A549 (cell line): Measurements from ENCODE around the gene COPS9. TPM values are rescaled to one million over a fixed set of nuclear protein-coding genes. Genes with fewer than 3 reads are reported as not detected.

Experiments used
- ATAC-seq, 2 experiments: fragments of 200-7000 bp in 1 of 2; fragments of >200 bp in 1 of 2; cut with Nextera tagmentation in 1 of 2; cut with Tn5 transposase in 1 of 2; 3 replicates each; pipeline versions ENCODE4 v1.8.0 to v1.9.1; 2018 to 2020; ENCODE audit warnings: mild to moderate bottlenecking in 1 of 2, moderate library complexity in 1 of 2
- CTCF ChIA-PET: fragments of 300-600 bp; sonication (Branson Sonifier 250); formaldehyde crosslinking; extraction: SDS; loops from one replicate; lab custom pipeline; 2021; ENCODE audit warnings: antibody characterized with exemption, inconsistent platforms; lab: Yijun Ruan, JAX
- POLR2A ChIA-PET: fragments of 350-600 bp; formaldehyde crosslinking; extraction: SDS; loops from one replicate; lab custom pipeline; 2021; ENCODE audit warnings: antibody characterized with exemption, inconsistent platforms; lab: Yijun Ruan, JAX
- DNase-seq, 2 experiments: peaks; one replicate each; pipeline versions ENCODE4 v3.0.0 to v3.0.0-alpha.2; 2011 to 2016; ENCODE audit warnings: low read depth in 1 of 2, low spot score in 1 of 2
- FAIRE-seq: peaks from 2 replicates; lab custom pipeline; 2011; peaks lifted over from hg19 to GRCh38; lab: Jason Lieb, UNC
- H3K27ac ChIP-seq, 2 experiments: fragments of >200 bp; sonication (Bioruptor Twin); formaldehyde crosslinking; 3 replicates each; pipeline ENCODE4 v1.5.1; 2016 to 2017
- H3K4me1 ChIP-seq: fragments of >200 bp; sonication (Bioruptor Twin); formaldehyde crosslinking; 3 replicates; pipeline ENCODE4 v1.6.1; 2016
- H3K4me2 ChIP-seq: fragments of >200 bp; sonication (Bioruptor Twin); formaldehyde crosslinking; 3 replicates; pipeline ENCODE4 v1.6.1; 2016
- H3K4me3 ChIP-seq: fragments of >200 bp; sonication (Bioruptor Twin); formaldehyde crosslinking; 3 replicates; pipeline ENCODE4 v1.5.1; 2016
- H3K9me3 ChIP-seq: fragments of >200 bp; sonication (Bioruptor Twin); formaldehyde crosslinking; 3 replicates; pipeline ENCODE4 v1.6.1; 2016
- BHLHE40 ChIP-seq: IDR thresholded peaks from 2 replicates; pipeline ENCODE4 v1.6.1; 2012; ENCODE audit warnings: low read depth, low read length, inconsistent platforms
- CBX8 ChIP-seq: fragments of 200-600 bp; sonication (generic); IDR thresholded peaks from 2 replicates; pipeline ENCODE4 v1.6.1; 2016
- CEBPB ChIP-seq, 2 experiments: fragments of >200 bp in 1 of 2; sonication (Bioruptor Twin) in 1 of 2; formaldehyde crosslinking in 1 of 2; IDR thresholded peaks; 2 replicates each; pipeline ENCODE4 v1.6.1; 2012 to 2016
- CHD2 ChIP-seq: fragments of 150-350 bp; IDR thresholded peaks from 2 replicates; pipeline ENCODE4 v1.6.1; 2014; ENCODE audit warnings: low read length; ENCODE audit not compliant: partially characterized antibody
- CHD4 ChIP-seq: fragments of 200-600 bp; sonication (generic); IDR thresholded peaks from 2 replicates; pipeline ENCODE4 v1.6.1; 2016; ENCODE audit warnings: antibody characterized with exemption, mild to moderate bottlenecking, borderline replicate concordance
- EHMT2 ChIP-seq: fragments of 200-600 bp; sonication (generic); IDR thresholded peaks from 2 replicates; pipeline ENCODE4 v1.6.1; 2016; ENCODE audit warnings: antibody characterized with exemption, low read depth, mild to moderate bottlenecking, moderate library complexity
- ELK1 ChIP-seq: fragments of 150-350 bp; IDR thresholded peaks from 2 replicates; pipeline ENCODE4 v1.6.1; 2014; ENCODE audit warnings: low read depth, mild to moderate bottlenecking, low read length
- EP300 ChIP-seq, 2 experiments: fragments of >200 bp; sonication (Bioruptor Twin); formaldehyde crosslinking; IDR thresholded peaks; 2 replicates in 1 of 2; 3 replicates in 1 of 2; pipeline ENCODE4 v1.6.1; 2016 to 2017
- FOSB ChIP-seq: fragments of 250-450 bp; sonication (Bioruptor Pico); IDR thresholded peaks from 2 replicates; pipeline ENCODE4 v1.5.0; 2020; ENCODE audit warnings: mild to moderate bottlenecking, moderate library complexity
- GATA3 ChIP-seq: IDR thresholded peaks from 2 replicates; pipeline ENCODE4 v1.6.1; 2012; ENCODE audit warnings: borderline replicate concordance
- HEYL ChIP-seq: fragments of 250-450 bp; sonication (Bioruptor Pico); IDR thresholded peaks from 2 replicates; pipeline ENCODE4 v1.8.0; 2021; ENCODE audit warnings: mild to moderate bottlenecking, moderate library complexity
- HOXB5 ChIP-seq: fragments of 250-450 bp; sonication (Bioruptor Pico); IDR thresholded peaks from 2 replicates; pipeline ENCODE4 v1.5.0; 2020; ENCODE audit warnings: mild to moderate bottlenecking, moderate library complexity
- JUN ChIP-seq, 2 experiments: fragments of >200 bp; sonication (Bioruptor Twin); formaldehyde crosslinking; IDR thresholded peaks; 2 replicates in 1 of 2; 3 replicates in 1 of 2; pipeline ENCODE4 v1.6.1; 2016 to 2017
- JUNB ChIP-seq: fragments of >200 bp; sonication (Bioruptor Twin); formaldehyde crosslinking; IDR thresholded peaks from 2 replicates; pipeline ENCODE4 v1.6.1; 2016
- KDM1A ChIP-seq: fragments of 200-600 bp; sonication (generic); IDR thresholded peaks from 2 replicates; pipeline ENCODE4 v1.6.1; 2016; ENCODE audit warnings: low read depth, mild to moderate bottlenecking
- KDM5A ChIP-seq: fragments of 200-600 bp; sonication (generic); IDR thresholded peaks from 2 replicates; pipeline ENCODE4 v1.6.1; 2016; ENCODE audit warnings: antibody characterized with exemption, mild to moderate bottlenecking
- MAFK ChIP-seq: fragments of 450-650 bp; IDR thresholded peaks from 2 replicates; pipeline ENCODE4 v1.6.1; 2014; ENCODE audit not compliant: partially characterized antibody
- MAX ChIP-seq: IDR thresholded peaks from 2 replicates; pipeline ENCODE4 v1.6.1; 2012
- MAZ ChIP-seq: fragments of 150-350 bp; IDR thresholded peaks from 2 replicates; pipeline ENCODE4 v1.6.1; 2014; ENCODE audit warnings: antibody characterized with exemption, low read depth, low read length, borderline replicate concordance
- MYC ChIP-seq: IDR thresholded peaks from 2 replicates; pipeline ENCODE4 v1.6.1; 2012; ENCODE audit warnings: mild to moderate bottlenecking, inconsistent platforms, low read length, improper control_type of control experiment, borderline replicate concordance
- NR3C1 ChIP-seq: fragments of >200 bp; sonication (Bioruptor Twin); formaldehyde crosslinking; IDR thresholded peaks from 3 replicates; pipeline ENCODE4 v1.6.1; 2017
- PHF8 ChIP-seq: fragments of 200-600 bp; sonication (generic); IDR thresholded peaks from 2 replicates; pipeline ENCODE4 v1.6.1; 2016; ENCODE audit warnings: low read depth, mild to moderate bottlenecking, antibody characterized with exemption, moderate library complexity, borderline replicate concordance
- POLR2A ChIP-seq: IDR thresholded peaks from 2 replicates; pipeline ENCODE4 v1.6.1; 2012; ENCODE audit warnings: mild to moderate bottlenecking, low read length
- RAD21 ChIP-seq, 2 experiments: fragments of >200 bp in 1 of 2; sonication (Bioruptor Twin) in 1 of 2; formaldehyde crosslinking in 1 of 2; IDR thresholded peaks in 1 of 2; conservative IDR thresholded peaks in 1 of 2; 2 replicates in 1 of 2; 3 replicates in 1 of 2; pipeline ENCODE4 v1.6.1; 2012 to 2018; ENCODE audit warnings: inconsistent platforms in 1 of 2
- RARB ChIP-seq: fragments of 250-450 bp; sonication (Bioruptor Pico); IDR thresholded peaks from 2 replicates; pipeline ENCODE4 v1.8.0; 2021; ENCODE audit warnings: mild to moderate bottlenecking, moderate library complexity
- RCOR1 ChIP-seq: fragments of 150-350 bp; IDR thresholded peaks from 2 replicates; pipeline ENCODE4 v1.6.1; 2014; ENCODE audit warnings: antibody characterized with exemption, low read length, low read depth
- RFX5 ChIP-seq: fragments of 450-650 bp; IDR thresholded peaks from 2 replicates; pipeline ENCODE4 v1.7.1; 2014; ENCODE audit warnings: antibody characterized with exemption, mild to moderate bottlenecking, moderate library complexity
- RNF2 ChIP-seq: fragments of 200-600 bp; sonication (generic); IDR thresholded peaks from 2 replicates; pipeline ENCODE4 v1.6.1; 2016; ENCODE audit warnings: low read depth, mild to moderate bottlenecking, antibody characterized with exemption, moderate library complexity, borderline replicate concordance
- SMC3 ChIP-seq: fragments of >200 bp; sonication (Bioruptor Twin); formaldehyde crosslinking; IDR thresholded peaks from 3 replicates; pipeline ENCODE4 v1.6.1; 2018; ENCODE audit warnings: inconsistent platforms
- TFCP2L1 ChIP-seq: fragments of 250-450 bp; sonication (Bioruptor Pico); IDR thresholded peaks from 2 replicates; pipeline ENCODE4 v1.5.0; 2021; ENCODE audit warnings: mild to moderate bottlenecking
- TP53 ChIP-seq: fragments of 250-450 bp; sonication (Bioruptor Pico); IDR thresholded peaks from 2 replicates; pipeline ENCODE4 v1.5.0; 2021; ENCODE audit warnings: mild to moderate bottlenecking, moderate library complexity
- ZC3H11A ChIP-seq: fragments of 450-650 bp; IDR thresholded peaks from 2 replicates; pipeline ENCODE4 v1.6.1; 2014; ENCODE audit warnings: antibody characterized with exemption, mild to moderate bottlenecking
- ZSCAN20 ChIP-seq: fragments of 250-450 bp; sonication (Bioruptor Pico); IDR thresholded peaks from 2 replicates; pipeline ENCODE4 v1.8.0; 2022; ENCODE audit warnings: mild to moderate bottlenecking, moderate library complexity
- WGBS: methylation state at CpG from one replicate; pipeline ENCODE4 v1.1.6; 2017; ENCODE audit errors: missing lambda C conversion rate; 5-methylcytosine and 5-hydroxymethylcytosine counted together
- polyA minus RNA-seq: library from RNA; depleted of rRNA, polyadenylated mRNA; stranded (reverse); fragments of >200 nt; gene quantifications from 2 replicates; pipeline ENCODE4 v1.2.3, GENCODE V29; 2011; rRNA and poly(A)+ RNA removed
- polyA plus RNA-seq, 4 experiments: library from polyadenylated mRNA; depleted of rRNA in 3 of 4; stranded (reverse); fragments of >200 nt; fragmentation: RNase III in 1 of 4; extraction: RNeasy Plus Mini Kit Qiagen cat#74134 plus additional on column Dnase treatment in 1 of 4; gene quantifications; 2 replicates in 3 of 4; 3 replicates in 1 of 4; pipeline ENCODE4 v1.2.3, GENCODE V29; 2011 to 2017
- TF ChIP-seq, protein P1 (sequence below): fragments of 250-450 bp; sonication (Bioruptor Pico); IDR thresholded peaks from 2 replicates; pipeline ENCODE4 v1.5.0; 2021; ENCODE audit warnings: mild to moderate bottlenecking, moderate library complexity, borderline replicate concordance
- TF ChIP-seq, protein P2 (sequence below): fragments of >200 bp; sonication (Bioruptor Twin); formaldehyde crosslinking; IDR thresholded peaks from 3 replicates; pipeline ENCODE4 v1.6.1; 2016
- TF ChIP-seq, protein P3 (sequence below): IDR thresholded peaks from 2 replicates; pipeline ENCODE4 v1.6.1; 2012; ENCODE audit warnings: low read depth, borderline replicate concordance
- TF ChIP-seq, protein P4 (sequence below): fragments of 450-650 bp; IDR thresholded peaks from 2 replicates; pipeline ENCODE4 v1.6.1; 2014; ENCODE audit warnings: antibody characterized with exemption

The COPS9 gene
- polyA plus RNA-seq (2011; rRNA removed) (233 and 321 TPM in 2 replicates), polyA plus RNA-seq (2017; fragmentation: RNase III; extraction: RNeasy Plus Mini Kit Qiagen cat#74134 plus additional on column Dnase treatment) (356 to 380 TPM (median 358 TPM) in 3 replicates), polyA minus RNA-seq (9.5 and 13.9 TPM in 2 replicates)
- polyA plus RNA-seq (2012; cell fraction: cytosol; rRNA removed) = 628 and 635 TPM in 2 replicates
- 196 and 213 TPM in 2 replicates for polyA plus RNA-seq (2012; cell fraction: nucleus; rRNA removed)

DNA sequence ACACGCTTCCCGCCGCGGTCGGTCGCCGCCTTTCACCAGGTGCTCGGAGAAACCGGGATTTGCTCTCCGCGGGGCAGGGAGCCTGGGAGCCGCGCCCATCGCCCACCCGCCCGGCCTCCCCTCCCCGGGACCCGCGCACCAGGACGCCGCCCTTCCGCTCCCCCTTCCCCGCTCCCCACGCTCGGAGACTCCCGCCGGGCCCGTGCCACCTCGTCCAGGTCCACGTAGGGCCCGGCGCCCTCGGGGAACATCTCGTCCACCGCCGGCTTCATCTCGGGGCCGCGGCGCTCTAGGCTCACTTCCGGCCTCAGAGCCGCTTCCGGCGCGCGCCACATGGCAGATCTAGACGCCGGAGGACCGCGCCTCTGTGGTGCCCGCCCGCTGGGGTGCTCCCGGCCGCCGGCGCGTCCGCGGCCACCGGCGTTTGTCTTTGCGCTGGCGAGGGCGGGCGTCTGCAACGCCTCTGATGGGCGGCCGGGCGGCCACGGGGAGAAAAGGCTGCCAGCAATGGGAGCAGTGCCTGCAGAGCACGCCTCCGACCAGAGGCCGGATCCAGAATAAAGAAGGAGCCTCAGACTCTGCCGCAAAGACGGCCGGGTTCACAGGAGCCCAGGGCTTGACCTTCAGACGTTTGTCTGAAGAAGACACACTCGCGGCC is at the start of gene COPS9:
Gene COPS9, minus strand, starts transcription at position 293 of the 658 bp plus-strand sequence. Its CDS starts 21 bp downstream, at position 272.
- POLR2A ChIA-PET = no interaction called here
- CTCF ChIA-PET = interaction anchor here (3.9 kb wide), 1 partner anchor 8 kb away, joined by 29 read pairs; no protein-coding TSS in a partner anchor
- Histone ChIP-seq H3K4me1 (peaks cover 11% of the 10 kb centered on the region; the same call in 2 of the 3 replicates), H3K9me3 (no peaks in the 10 kb centered on the region), H3K27ac (peak within 1 kb of the TSS; percentile 84 to 93), H3K4me3 (peak within 1 kb of the TSS; percentile 97), H3K4me2 (peak within 1 kb of the TSS; percentile 88)
- under 1% methylated on average over 22 of the region's 79 CpGs for WGBS
- ATAC-seq (peak; percentile 93 to 98), DNase-seq (peak; percentile 85 to 89), FAIRE-seq (no peak)
- TF ChIP-seq MAFK = no peak
- TF ChIP-seq, protein P1, sequence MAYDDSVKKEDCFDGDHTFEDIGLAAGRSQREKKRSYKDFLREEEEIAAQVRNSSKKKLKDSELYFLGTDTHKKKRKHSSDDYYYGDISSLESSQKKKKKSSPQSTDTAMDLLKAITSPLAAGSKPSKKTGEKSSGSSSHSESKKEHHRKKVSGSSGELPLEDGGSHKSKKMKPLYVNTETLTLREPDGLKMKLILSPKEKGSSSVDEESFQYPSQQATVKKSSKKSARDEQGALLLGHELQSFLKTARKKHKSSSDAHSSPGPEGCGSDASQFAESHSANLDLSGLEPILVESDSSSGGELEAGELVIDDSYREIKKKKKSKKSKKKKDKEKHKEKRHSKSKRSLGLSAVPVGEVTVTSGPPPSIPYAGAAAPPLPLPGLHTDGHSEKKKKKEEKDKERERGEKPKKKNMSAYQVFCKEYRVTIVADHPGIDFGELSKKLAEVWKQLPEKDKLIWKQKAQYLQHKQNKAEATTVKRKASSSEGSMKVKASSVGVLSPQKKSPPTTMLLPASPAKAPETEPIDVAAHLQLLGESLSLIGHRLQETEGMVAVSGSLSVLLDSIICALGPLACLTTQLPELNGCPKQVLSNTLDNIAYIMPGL (CRISPR knock-in tag) = no peak
- no peak for TF ChIP-seq RNF2
- TF ChIP-seq POLR2A = peak; percentile 85
- TF ChIP-seq SMC3 = peak; percentile 15; the same call in 1 of the 3 replicates
- peak; percentile 41 to 92; a peak in 3 of 5 replicates for TF ChIP-seq JUN (IDR thresholded peaks at IDR 0.05)
- no peak for TF ChIP-seq MYC
- no peak for TF ChIP-seq NR3C1
- TF ChIP-seq ZSCAN20 (CRISPR knock-in tag) = no peak
- TF ChIP-seq CBX8 = no peak
- TF ChIP-seq CEBPB (IDR thresholded peaks at IDR 0.05) = no peak
- TF ChIP-seq, protein P2, sequence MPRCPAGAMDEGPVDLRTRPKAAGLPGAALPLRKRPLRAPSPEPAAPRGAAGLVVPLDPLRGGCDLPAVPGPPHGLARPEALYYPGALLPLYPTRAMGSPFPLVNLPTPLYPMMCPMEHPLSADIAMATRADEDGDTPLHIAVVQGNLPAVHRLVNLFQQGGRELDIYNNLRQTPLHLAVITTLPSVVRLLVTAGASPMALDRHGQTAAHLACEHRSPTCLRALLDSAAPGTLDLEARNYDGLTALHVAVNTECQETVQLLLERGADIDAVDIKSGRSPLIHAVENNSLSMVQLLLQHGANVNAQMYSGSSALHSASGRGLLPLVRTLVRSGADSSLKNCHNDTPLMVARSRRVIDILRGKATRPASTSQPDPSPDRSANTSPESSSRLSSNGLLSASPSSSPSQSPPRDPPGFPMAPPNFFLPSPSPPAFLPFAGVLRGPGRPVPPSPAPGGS = peak; percentile 96; the same call in 2 of the 3 replicates
- TF ChIP-seq HOXB5 (CRISPR knock-in tag) = no peak
- no peak for TF ChIP-seq TFCP2L1 (CRISPR knock-in tag)
- TF ChIP-seq ZC3H11A = no peak
- TF ChIP-seq JUNB = no peak
- no peak for TF ChIP-seq EP300 (IDR thresholded peaks at IDR 0.05)
- TF ChIP-seq MAX = peak; percentile 77
- TF ChIP-seq CHD4 = no peak
- TF ChIP-seq FOSB = no peak
- TF ChIP-seq RAD21 (conservative IDR thresholded peaks at IDR 0.05 in 1 of 2, IDR thresholded peaks at IDR 0.05 in 1 of 2) = no peak
- TF ChIP-seq CHD2 = no peak
- TF ChIP-seq, protein P3, sequence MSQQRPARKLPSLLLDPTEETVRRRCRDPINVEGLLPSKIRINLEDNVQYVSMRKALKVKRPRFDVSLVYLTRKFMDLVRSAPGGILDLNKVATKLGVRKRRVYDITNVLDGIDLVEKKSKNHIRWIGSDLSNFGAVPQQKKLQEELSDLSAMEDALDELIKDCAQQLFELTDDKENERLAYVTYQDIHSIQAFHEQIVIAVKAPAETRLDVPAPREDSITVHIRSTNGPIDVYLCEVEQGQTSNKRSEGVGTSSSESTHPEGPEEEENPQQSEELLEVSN = no peak
- no peak for TF ChIP-seq RARB (CRISPR knock-in tag)
- TF ChIP-seq KDM5A = peak; percentile 45; the same call in 1 of the 2 replicates
- no peak for TF ChIP-seq RCOR1
- TF ChIP-seq ELK1 = no peak
- no peak for TF ChIP-seq HEYL (CRISPR knock-in tag)
- TF ChIP-seq KDM1A = no peak
- TF ChIP-seq BHLHE40 = no peak
- TF ChIP-seq RFX5 = no peak
- no peak for TF ChIP-seq EHMT2
- TF ChIP-seq, protein P4, sequence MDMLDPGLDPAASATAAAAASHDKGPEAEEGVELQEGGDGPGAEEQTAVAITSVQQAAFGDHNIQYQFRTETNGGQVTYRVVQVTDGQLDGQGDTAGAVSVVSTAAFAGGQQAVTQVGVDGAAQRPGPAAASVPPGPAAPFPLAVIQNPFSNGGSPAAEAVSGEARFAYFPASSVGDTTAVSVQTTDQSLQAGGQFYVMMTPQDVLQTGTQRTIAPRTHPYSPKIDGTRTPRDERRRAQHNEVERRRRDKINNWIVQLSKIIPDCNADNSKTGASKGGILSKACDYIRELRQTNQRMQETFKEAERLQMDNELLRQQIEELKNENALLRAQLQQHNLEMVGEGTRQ = no peak
- TF ChIP-seq GATA3 = no peak
- TF ChIP-seq PHF8 = peak; percentile 72; the same call in 1 of the 2 replicates
- TF ChIP-seq MAZ = no peak
- no peak for TF ChIP-seq TP53 (CRISPR knock-in tag)
